ENCODE data around the gene CCDC24.

- no peak for TF ChIP-seq CTCF (conservative IDR thresholded peaks at IDR 0.05 in 1 of 2, IDR thresholded peaks at IDR 0.05 in 1 of 2; ENCODE audit: low read depth in 1 of 2, low read length in 2 of 2)
- no peak for TF ChIP-seq EZH2 (IDR thresholded peaks at IDR 0.05; ENCODE audit: low read length, missing control alignments)
Observed at GRCh38 chr1:44043176-44044070, 52.0 kb downstream of the CCDC24 start.
